ENCODE data around the gene ZNF844.
A peak's percentile ranks its signal among the peaks of the same experiment; 100 is the strongest.

The ZNF844 gene

GRCh38 chr19:12035220-12036172 is 29.0 kb upstream of the ZNF844 start, which contains the start of gene ZNF433:
ZNF433 (minus strand) TSS chr19:12035679; CDS start chr19:12035539, 140 bp downstream.
- no peaks in the 10 kb centered on the region for H3K27me3 ChIP-seq (replicated peaks)
- peak within 1 kb of the TSS; percentile 76 for H3K27ac ChIP-seq
- peak; percentile 90 for DNase-seq
- TF ChIP-seq CTCF (IDR thresholded peaks at IDR 0.05; ENCODE audit: low read depth, low read length, missing control alignments), result no peak
- in situ Hi-C loops (cut with HindIII; ENCODE audit: low pct_ligation_motif_present, low sequenced_read_pairs), result no loop called here
- peak within 1 kb of the TSS; percentile 80 for H3K4me3 ChIP-seq (ENCODE audit: low read depth, low read length)
- no peaks in the 10 kb centered on the region for H3K36me3 ChIP-seq (replicated peaks)

- no peaks in the 10 kb centered on the region for H3K36me3 ChIP-seq (replicated peaks)
- no peak for DNase-seq
- no peak overlapping the region for H3K4me3 ChIP-seq (ENCODE audit: low read depth, low read length)
- H3K27me3 ChIP-seq (replicated peaks), result no peaks in the 10 kb centered on the region
- no peak overlapping the region for H3K27ac ChIP-seq
- TF ChIP-seq CTCF (IDR thresholded peaks at IDR 0.05; ENCODE audit: low read depth, low read length, missing control alignments), result no peak
- in situ Hi-C loops (cut with HindIII; ENCODE audit: low pct_ligation_motif_present, low sequenced_read_pairs), result no loop called here
Measured at GRCh38 chr19:12042893-12043292, 21.6 kb upstream of the ZNF844 start.

- Histone ChIP-seq H3K36me3 (replicated peaks) (no peaks in the 10 kb centered on the region), H3K27me3 (replicated peaks) (no peaks in the 10 kb centered on the region), H3K27ac (no peak overlapping the region), H3K4me3 (ENCODE audit: low read depth, low read length) (no peak overlapping the region)
- TF ChIP-seq CTCF (IDR thresholded peaks at IDR 0.05; ENCODE audit: low read depth, low read length, missing control alignments), result no peak
- no peak for DNase-seq
- in situ Hi-C loops (cut with HindIII; ENCODE audit: low pct_ligation_motif_present, low sequenced_read_pairs), result no loop called here
Measured at GRCh38 chr19:12043752-12044422, 20.6 kb upstream of the ZNF844 start.

- Histone ChIP-seq H3K27ac (no peak overlapping the region), H3K4me3 (ENCODE audit: low read depth, low read length) (no peak overlapping the region), H3K36me3 (replicated peaks) (no peaks in the 10 kb centered on the region), H3K27me3 (replicated peaks) (no peaks in the 10 kb centered on the region)
- in situ Hi-C loops (cut with HindIII; ENCODE audit: low pct_ligation_motif_present, low sequenced_read_pairs), result no loop called here
- DNase-seq, result no peak
- no peak for TF ChIP-seq CTCF (IDR thresholded peaks at IDR 0.05; ENCODE audit: low read depth, low read length, missing control alignments)
Measured at GRCh38 chr19:12047868-12048267, 16.7 kb upstream of the ZNF844 start.

GRCh38 chr19:12052091-12052496 is 12.4 kb upstream of the ZNF844 start:
- H3K27me3 ChIP-seq (replicated peaks), result no peaks in the 10 kb centered on the region
- no peak overlapping the region for H3K27ac ChIP-seq
- TF ChIP-seq CTCF (IDR thresholded peaks at IDR 0.05; ENCODE audit: low read depth, low read length, missing control alignments), result no peak
- peak overlapping the region; percentile 61 for H3K4me3 ChIP-seq (ENCODE audit: low read depth, low read length)
- H3K36me3 ChIP-seq (replicated peaks), result no peaks in the 10 kb centered on the region
- in situ Hi-C loops (cut with HindIII; ENCODE audit: low pct_ligation_motif_present, low sequenced_read_pairs), result no loop called here
- no peak for DNase-seq
